Measurements from ENCODE around the gene HOXA3. TPM values are rescaled to one million over a fixed set of nuclear protein-coding genes. Genes with fewer than 3 reads are reported as not detected.

HOXA3 gene
- total and polyA plus RNA-seq, 2 of the 13 experiments (the other 11 are each of a cell fraction or from before 2014, with no cell fraction given), result 2.9 to 4.6 TPM

DNA sequence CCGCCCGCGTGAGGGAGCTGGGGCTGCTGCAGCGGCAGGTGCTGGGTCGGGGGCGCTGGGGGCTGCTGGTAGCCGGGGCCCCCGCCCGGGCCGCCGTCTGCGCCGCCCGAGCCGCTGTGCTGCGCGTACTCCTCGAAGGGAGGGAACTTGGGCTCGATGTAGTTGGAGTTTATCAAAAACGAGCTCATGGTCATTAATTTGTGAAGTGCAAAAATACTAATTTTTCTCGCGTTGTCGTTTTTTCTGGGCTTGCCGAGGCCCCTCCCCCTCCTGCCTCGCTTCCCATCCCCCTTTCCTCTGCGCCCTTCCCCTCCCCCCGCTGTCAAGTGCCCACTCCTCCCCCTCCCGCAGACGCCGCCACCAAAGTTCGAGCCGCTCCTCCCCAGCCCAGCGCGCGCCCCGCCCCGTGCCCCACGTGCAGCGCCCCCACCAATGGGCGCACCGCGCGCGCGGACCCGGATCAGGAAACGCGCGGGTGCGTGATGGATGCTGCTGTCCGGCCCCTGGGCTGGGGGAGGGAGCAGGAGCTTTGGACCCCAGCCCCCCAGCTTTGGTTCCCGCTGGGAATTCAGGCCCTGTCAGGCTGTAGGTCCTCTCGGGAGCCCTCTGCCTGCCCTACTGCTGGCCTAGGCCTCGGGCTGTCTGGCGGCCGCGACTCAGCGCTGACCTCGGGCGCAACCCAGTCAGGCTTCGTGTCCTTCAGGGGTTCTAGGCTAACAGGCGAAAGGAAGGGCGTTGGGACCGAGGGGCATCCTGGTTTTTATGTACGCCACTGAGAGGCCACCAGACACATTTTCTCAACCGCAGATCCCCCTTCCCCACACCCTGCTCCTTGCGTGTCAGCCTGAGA, 21.6 kb downstream of the HOXA3 start, which contains the start of gene HOXA4 (continued):
- TF ChIP-seq GTF3A (CRISPR knock-in tag; conservative IDR thresholded peaks at IDR 0.05) (no peak), ZNF790 (CRISPR knock-in tag; IDR thresholded peaks at IDR 0.05; ENCODE audit: borderline replicate concordance) (no peak; the same call in 1 of the 2 replicates), ZSCAN31 (CRISPR knock-in tag; IDR thresholded peaks at IDR 0.05; ENCODE audit: low read depth) (peak; percentile 66), ERF (CRISPR knock-in tag; IDR thresholded peaks at IDR 0.05) (peak; percentile 65; the same call in 1 of the 2 replicates), TBP (CRISPR knock-in tag; IDR thresholded peaks at IDR 0.05) (no peak), SUZ12 (IDR thresholded peaks at IDR 0.05; ENCODE audit: low read depth, low read length) (no peak), SAFB2 (CRISPR knock-in tag; IDR thresholded peaks at IDR 0.05; ENCODE audit: borderline replicate concordance, low read depth) (no peak), POLR2A (IDR thresholded peaks at IDR 0.05; ENCODE audit: insufficient read depth in 1 of 2, low read depth in 2 of 2, low read length in 2 of 2) (peak; percentile 76 to 77), ZNF383 (CRISPR knock-in tag; IDR thresholded peaks at IDR 0.05; ENCODE audit: borderline replicate concordance) (no peak), TSC22D2 (CRISPR knock-in tag; IDR thresholded peaks at IDR 0.05; ENCODE audit: borderline replicate concordance) (no peak), MTA1 (CRISPR knock-in tag; IDR thresholded peaks at IDR 0.05; ENCODE audit: borderline replicate concordance) (no peak; the same call in 1 of the 2 replicates), PAX8 (CRISPR knock-in tag; IDR thresholded peaks at IDR 0.05; ENCODE audit: borderline replicate concordance) (no peak), ZMYM4 (CRISPR knock-in tag; IDR thresholded peaks at IDR 0.05) (peak; percentile 90), ZNF282 (IDR thresholded peaks at IDR 0.05; ENCODE audit: partially characterized antibody) (no peak), PPARG (CRISPR knock-in tag; conservative IDR thresholded peaks at IDR 0.05) (0 out of 2 replicates have a peak, but pooled peaks have one; percentile 18), FOSL1 (CRISPR knock-in tag; IDR thresholded peaks at IDR 0.05; ENCODE audit: borderline replicate concordance) (no peak), NFE2 (CRISPR knock-in tag; IDR thresholded peaks at IDR 0.05) (no peak), ZNF878 (CRISPR knock-in tag; IDR thresholded peaks at IDR 0.05) (no peak), PRPF4 (IDR thresholded peaks at IDR 0.05; ENCODE audit: low read depth, low read length, poor library complexity, severe bottlenecking) (peak; percentile 100), KDM6A (CRISPR knock-in tag; IDR thresholded peaks at IDR 0.05; ENCODE audit: low read depth) (no peak), HES4 (CRISPR knock-in tag; IDR thresholded peaks at IDR 0.05; ENCODE audit: borderline replicate concordance) (no peak), AKAP8 (CRISPR knock-in tag; IDR thresholded peaks at IDR 0.05) (no peak)
- TF ChIP-seq, protein P1, sequence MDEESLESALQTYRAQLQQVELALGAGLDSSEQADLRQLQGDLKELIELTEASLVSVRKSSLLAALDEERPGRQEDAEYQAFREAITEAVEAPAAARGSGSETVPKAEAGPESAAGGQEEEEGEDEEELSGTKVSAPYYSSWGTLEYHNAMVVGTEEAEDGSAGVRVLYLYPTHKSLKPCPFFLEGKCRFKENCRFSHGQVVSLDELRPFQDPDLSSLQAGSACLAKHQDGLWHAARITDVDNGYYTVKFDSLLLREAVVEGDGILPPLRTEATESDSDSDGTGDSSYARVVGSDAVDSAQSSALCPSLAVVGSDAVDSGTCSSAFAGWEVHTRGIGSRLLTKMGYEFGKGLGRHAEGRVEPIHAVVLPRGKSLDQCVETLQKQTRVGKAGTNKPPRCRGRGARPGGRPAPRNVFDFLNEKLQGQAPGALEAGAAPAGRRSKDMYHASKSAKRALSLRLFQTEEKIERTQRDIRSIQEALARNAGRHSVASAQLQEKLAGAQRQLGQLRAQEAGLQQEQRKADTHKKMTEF (CRISPR knock-in tag; IDR thresholded peaks at IDR 0.05), result peak; percentile 61; the same call in 1 of the 2 replicates
- TF ChIP-seq, protein P2, sequence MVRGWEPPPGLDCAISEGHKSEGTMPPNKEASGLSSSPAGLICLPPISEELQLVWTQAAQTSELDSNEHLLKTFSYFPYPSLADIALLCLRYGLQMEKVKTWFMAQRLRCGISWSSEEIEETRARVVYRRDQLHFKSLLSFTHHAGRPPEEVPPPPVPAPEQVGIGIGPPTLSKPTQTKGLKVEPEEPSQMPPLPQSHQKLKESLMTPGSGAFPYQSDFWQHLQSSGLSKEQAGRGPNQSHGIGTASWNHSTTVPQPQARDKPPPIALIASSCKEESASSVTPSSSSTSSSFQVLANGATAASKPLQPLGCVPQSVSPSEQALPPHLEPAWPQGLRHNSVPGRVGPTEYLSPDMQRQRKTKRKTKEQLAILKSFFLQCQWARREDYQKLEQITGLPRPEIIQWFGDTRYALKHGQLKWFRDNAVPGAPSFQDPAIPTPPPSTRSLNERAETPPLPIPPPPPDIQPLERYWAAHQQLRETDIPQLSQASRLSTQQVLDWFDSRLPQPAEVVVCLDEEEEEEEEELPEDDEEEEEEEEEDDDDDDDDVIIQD (CRISPR knock-in tag; IDR thresholded peaks at IDR 0.05; ENCODE audit: low read depth), result no peak
- TF ChIP-seq, protein P3, sequence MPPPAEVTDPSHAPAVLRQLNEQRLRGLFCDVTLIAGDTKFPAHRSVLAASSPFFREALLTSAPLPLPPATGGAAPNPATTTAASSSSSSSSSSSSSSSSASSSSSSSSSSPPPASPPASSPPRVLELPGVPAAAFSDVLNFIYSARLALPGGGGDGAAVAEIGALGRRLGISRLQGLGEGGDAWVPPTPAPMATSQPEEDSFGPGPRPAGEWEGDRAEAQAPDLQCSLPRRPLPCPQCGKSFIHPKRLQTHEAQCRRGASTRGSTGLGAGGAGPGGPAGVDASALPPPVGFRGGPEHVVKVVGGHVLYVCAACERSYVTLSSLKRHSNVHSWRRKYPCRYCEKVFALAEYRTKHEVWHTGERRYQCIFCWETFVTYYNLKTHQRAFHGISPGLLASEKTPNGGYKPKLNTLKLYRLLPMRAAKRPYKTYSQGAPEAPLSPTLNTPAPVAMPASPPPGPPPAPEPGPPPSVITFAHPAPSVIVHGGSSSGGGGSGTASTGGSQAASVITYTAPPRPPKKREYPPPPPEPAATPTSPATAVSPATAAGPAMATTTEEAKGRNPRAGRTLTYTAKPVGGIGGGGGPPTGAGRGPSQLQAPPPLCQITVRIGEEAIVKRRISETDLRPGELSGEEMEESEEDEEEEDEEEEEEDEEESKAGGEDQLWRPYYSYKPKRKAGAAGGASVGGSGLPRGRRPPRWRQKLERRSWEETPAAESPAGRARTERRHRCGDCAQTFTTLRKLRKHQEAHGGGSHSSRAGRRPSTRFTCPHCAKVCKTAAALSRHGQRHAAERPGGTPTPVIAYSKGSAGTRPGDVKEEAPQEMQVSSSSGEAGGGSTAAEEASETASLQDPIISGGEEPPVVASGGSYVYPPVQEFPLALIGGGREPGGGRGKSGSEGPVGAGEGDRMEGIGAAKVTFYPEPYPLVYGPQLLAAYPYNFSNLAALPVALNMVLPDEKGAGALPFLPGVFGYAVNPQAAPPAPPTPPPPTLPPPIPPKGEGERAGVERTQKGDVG (CRISPR knock-in tag; IDR thresholded peaks at IDR 0.05; ENCODE audit: borderline replicate concordance), result peak; percentile 75; the same call in 1 of the 2 replicates

Data from HepG2 (cell line).